ENCODE data around the gene KLHL2.

- TF ChIP-seq POLR2A (IDR thresholded peaks at IDR 0.05), result no peak
- no peak for TF ChIP-seq EP300 (IDR thresholded peaks at IDR 0.05)
- TF ChIP-seq CTCF (IDR thresholded peaks at IDR 0.05), result no peak
These were observed 127.9 kb downstream of the KLHL2 start for GRCh38 chr4:165335163-165335703.

All from tibial nerve (tissue), 4 donors.